Adrenal gland (tissue), 5 donors: Measurements from ENCODE around the gene RBM8A.

ENCODE experiments used
- CTCF ChIP-seq, 6 experiments: fragments of 450-650 bp in 4 of 6; fragments of 200-600 bp in 2 of 6; sonication (generic) in 1 of 6; IDR thresholded peaks; 1 replicate in 5 of 6; 2 replicates in 1 of 6; pipeline versions ENCODE4 v1.5.1 to v1.8.0; 2016 to 2021; ENCODE audit warnings: antibody characterized with exemption in 6 of 6, mild to moderate bottlenecking in 2 of 6, moderate library complexity in 1 of 6
- POLR2A ChIP-seq, 2 donors: fragments of 450-650 bp; IDR thresholded peaks; one replicate each; pipeline ENCODE4 v1.6.1; 2017; ENCODE audit warnings: antibody characterized with exemption in 2 of 2, mild to moderate bottlenecking in 2 of 2, moderate library complexity in 1 of 2
- donor health status: DM: no; HTN: no; CAD: no.

GRCh38 chr1:145962157-145963102 is 35.1 kb upstream of the RBM8A start:
- TF ChIP-seq CTCF (IDR thresholded peaks at IDR 0.05): no peak
- TF ChIP-seq POLR2A (IDR thresholded peaks at IDR 0.05): no peak
